Immature natural killer cell (primary cell): ENCODE results near the gene SH3GL1. TPM values are rescaled to one million over a fixed set of nuclear protein-coding genes. Genes with fewer than 3 reads are reported as not detected.
A peak's percentile ranks its signal among the peaks of the same experiment; 100 is the strongest.
"Not testable (repeated sequence)": the region's sequence is repeated elsewhere in the genome, so short reads cannot be mapped to it uniquely, and the experiment has no call there.

Source experiments
- DNase-seq, 3 donors: peaks; one replicate each; pipeline ENCODE4 v3.0.0; 2022; ENCODE audit warnings: mixed read lengths in 1 of 3
- H3K27ac Mint-ChIP-seq, 6 donors: one replicate each; pipeline ENCODE4 v1.8.0; 2020; ENCODE audit warnings: mixed read lengths in 6 of 6, mild to moderate bottlenecking in 5 of 6, inconsistent platforms in 4 of 6, moderate library complexity in 3 of 6
- H3K27me3 Mint-ChIP-seq, 3 donors: one replicate each; pipeline ENCODE4 v1.8.0; 2020 to 2021; ENCODE audit warnings: low read depth in 3 of 3, mild to moderate bottlenecking in 3 of 3, mixed read lengths in 3 of 3, moderate library complexity in 3 of 3, inconsistent platforms in 1 of 3
- H3K36me3 Mint-ChIP-seq, 3 donors: one replicate each; pipeline ENCODE4 v1.8.0; 2020; ENCODE audit warnings: mixed read lengths in 3 of 3, inconsistent platforms in 2 of 3, mild to moderate bottlenecking in 2 of 3
- H3K4me1 Mint-ChIP-seq, 2 donors: one replicate each; pipeline ENCODE4 v1.8.0; 2020; ENCODE audit warnings: inconsistent platforms in 2 of 2, mild to moderate bottlenecking in 2 of 2, mixed read lengths in 2 of 2, moderate library complexity in 1 of 2
- H3K4me3 Mint-ChIP-seq, 5 donors: one replicate each; pipeline ENCODE4 v1.8.0; 2020; ENCODE audit warnings: mild to moderate bottlenecking in 5 of 5, mixed read lengths in 5 of 5, inconsistent platforms in 3 of 5, moderate library complexity in 3 of 5
- H3K9me3 Mint-ChIP-seq, 6 donors: one replicate each; pipeline ENCODE4 v1.8.0; 2020; ENCODE audit warnings: mild to moderate bottlenecking in 6 of 6, mixed read lengths in 6 of 6, inconsistent platforms in 4 of 6, moderate library complexity in 3 of 6
- polyA plus RNA-seq, 3 donors: library from polyadenylated mRNA; unstranded; fragments of 300-500 nt; fragmentation: Illumina TruSeq; gene quantifications; one replicate each; pipeline ENCODE4 v1.2.3, GENCODE V29; 2021

SH3GL1 gene
- polyA plus RNA-seq, 3 donors from 2014 or later: 13.8 to 24.6 (median 18.4) TPM

DNA sequence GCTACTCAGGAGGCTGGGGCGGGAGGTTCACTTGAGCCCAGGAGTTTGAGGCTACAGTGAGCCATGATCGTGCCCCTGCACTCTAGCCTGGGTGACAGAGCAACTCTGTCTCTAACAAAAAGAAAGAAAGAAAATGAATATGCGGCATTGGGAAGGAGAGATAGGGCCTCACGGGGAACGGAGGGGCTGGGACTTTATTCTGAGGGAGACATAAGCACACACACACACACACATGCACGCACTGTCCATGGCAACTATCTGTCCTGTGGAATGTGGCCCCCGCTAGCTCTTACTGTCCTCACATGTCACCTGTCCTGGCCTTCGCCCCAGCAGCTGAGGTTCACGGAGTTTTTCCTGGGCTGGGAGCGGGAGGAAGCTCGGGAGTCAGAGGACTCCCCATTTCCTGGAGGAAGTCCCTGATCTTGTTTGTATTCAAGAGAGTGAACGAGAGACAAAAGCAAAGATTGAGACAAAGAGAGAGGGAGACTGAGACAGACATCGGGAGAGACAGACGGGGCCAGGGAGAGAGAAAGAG lies 62.4 kb downstream of the SH3GL1 start:
- H3K9me3 Mint-ChIP-seq: no peaks in the 10 kb centered on the region
- no peak for DNase-seq
- peaks cover 22 to 29% of the 10 kb centered on the region in 2 donors for H3K4me1 Mint-ChIP-seq
- peak overlapping the region; percentile 84 to 91 (median 90) for H3K27ac Mint-ChIP-seq
- peaks cover 0 to 5% (median 0%) of the 10 kb centered on the region in 3 donors for H3K36me3 Mint-ChIP-seq
- H3K27me3 Mint-ChIP-seq: peaks cover 4 to 9% (median 9%) of the 10 kb centered on the region in 3 donors
- peak overlapping the region; percentile 80 to 96 (median 90) for H3K4me3 Mint-ChIP-seq

DNA sequence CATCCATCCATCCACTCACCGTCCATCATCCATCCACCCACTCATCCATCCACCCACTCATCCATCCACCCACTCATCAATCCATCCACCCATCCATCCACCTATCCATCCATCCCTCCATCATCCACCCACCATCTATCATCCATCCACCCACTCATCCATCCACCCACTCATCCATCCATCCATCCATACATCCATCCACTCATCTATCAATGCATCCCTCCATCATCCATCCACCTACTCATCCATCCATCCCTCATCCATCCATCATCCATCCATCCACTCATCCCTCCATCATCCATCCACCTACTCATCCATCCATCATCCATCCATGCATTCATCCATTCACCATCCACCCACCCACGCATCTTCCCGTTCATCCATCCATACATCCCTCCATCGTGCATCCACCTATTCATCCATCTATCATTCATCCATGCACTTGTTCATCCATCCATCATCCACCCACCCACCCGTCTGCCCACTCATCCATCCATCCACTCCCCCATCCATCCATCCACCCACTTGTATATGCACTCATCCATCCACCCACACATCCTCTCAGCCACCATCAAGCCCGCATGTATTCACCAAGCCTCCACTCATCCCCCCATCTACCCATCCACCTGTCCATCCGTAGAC lies 65.3 kb downstream of the SH3GL1 start:
- Mint-ChIP-seq H3K36me3 (peaks cover 0 to 5% (median 0%) of the 10 kb centered on the region in 3 donors), H3K9me3 (no peaks in the 10 kb centered on the region), H3K27me3 (peaks cover 0 to 5% (median 3%) of the 10 kb centered on the region in 3 donors), H3K4me3 (no peak overlapping the region), H3K4me1 (peaks cover 13 to 18% of the 10 kb centered on the region in 2 donors), H3K27ac (no peak overlapping the region)
- no peak for DNase-seq

DNA sequence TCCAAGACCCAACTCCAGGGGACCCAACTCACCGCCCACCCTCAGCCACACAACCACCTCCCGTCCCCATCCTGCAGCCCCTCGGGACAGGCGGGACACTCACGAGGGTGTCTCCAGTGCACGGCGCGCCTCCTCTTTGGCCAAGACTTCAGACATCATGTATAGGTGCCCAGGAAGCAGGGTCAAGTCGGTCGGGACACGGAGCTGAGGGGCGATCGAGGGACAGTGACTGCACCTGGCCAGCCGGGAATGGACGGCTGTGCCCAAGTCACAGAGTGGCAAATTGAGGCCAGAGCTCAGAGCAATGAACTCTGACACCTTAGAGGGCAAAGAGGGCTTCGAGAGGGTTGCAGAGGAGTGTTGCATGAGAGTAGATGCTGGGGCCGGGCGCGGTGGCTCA lies 70.5 kb downstream of the SH3GL1 start:
- Mint-ChIP-seq H3K9me3 (no peaks in the 10 kb centered on the region), H3K4me3 (peak overlapping the region in 1 of 5 donors; percentile 33), H3K27ac (no peak overlapping the region), H3K4me1 (peaks cover 27 to 32% of the 10 kb centered on the region in 2 donors), H3K36me3 (no peaks in the 10 kb centered on the region), H3K27me3 (peaks cover 8 to 13% (median 13%) of the 10 kb centered on the region in 3 donors)
- DNase-seq: no peak

DNA sequence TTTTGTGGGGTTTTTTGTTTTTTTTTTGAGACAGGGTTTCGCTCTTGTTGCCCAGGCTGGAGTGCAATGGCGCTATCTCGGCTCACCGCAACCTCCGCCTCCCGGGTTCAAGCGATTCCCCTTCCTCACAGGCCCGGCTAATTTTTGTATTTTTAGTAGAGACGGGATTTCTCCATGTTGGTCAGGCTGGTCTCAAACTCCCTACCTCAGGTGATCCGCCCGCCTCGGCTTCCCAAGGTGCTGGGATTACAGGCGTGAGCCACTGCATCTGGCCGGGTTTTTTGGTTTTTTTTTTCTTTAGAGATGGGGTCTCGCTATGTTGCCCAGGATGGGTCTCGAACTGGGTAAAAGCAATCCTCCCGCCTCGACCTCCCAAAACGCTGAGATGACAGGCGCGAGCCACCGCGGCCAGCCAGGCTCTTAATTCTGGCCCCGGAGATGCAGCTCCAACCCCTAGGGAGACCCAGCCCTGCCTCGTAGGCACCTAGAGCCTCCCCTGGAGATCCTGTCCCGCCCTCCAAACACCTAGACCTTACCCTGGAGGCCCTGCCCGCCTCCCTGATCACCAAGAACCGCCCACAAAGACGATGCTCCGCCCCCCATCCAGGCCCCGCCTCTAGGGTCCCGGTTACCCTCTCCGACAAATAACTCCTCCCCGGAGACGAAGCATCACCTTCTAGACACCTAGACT lies 71.2 kb downstream of the SH3GL1 start:
- peaks cover 8 to 13% (median 13%) of the 10 kb centered on the region in 3 donors for H3K27me3 Mint-ChIP-seq
- peaks cover 27 to 32% of the 10 kb centered on the region in 2 donors for H3K4me1 Mint-ChIP-seq
- H3K36me3 Mint-ChIP-seq, DNase-seq, H3K9me3 Mint-ChIP-seq: not testable (repeated sequence)
- H3K4me3 Mint-ChIP-seq: peak overlapping the region; percentile 80 to 84 (median 83)
- peak overlapping the region in 2 of 6 donors; percentile 78 to 92 for H3K27ac Mint-ChIP-seq

DNA sequence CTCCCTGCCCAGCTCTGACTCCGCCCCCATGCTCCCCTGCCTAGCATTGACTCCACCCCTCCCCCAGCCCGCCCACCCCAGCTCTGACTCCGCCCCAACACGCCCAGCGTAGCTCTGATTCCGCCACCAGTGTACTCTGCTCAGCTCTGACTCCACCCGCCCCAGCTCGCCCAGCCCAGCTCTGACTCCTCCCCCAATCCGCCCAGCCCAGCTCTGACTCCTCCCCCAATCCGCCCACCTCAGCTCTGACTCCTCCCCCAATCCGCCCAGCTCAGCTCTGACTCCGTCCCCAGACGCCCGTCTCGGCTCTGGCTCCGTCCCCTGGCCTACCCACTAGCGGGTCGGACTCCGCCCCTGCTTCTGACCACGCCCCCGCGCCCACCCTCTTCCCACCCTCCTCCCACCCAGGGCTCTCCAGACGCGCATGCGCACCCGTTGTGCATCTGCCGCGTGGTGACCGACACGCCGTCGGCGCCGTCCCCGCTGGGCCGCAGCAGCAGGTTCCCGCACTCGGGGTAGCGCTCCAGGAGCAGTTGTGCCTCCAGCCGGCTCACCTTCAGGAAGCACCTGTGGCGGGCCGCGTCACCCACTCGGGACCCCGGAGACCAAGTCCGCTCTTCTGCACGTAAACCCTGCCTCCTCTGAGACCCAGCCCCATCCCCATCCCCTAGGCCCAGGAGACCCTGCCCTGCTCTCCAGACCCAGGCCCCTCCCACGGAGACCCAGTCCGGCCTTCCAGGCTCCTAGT lies 71.9 kb downstream of the SH3GL1 start:
- Mint-ChIP-seq H3K4me3 (peak overlapping the region; percentile 80 to 84 (median 83)), H3K27ac (peak overlapping the region in 5 of 6 donors; percentile 34 to 92 (median 62)), H3K36me3 (no peaks in the 10 kb centered on the region), H3K9me3 (no peaks in the 10 kb centered on the region), H3K27me3 (peaks cover 8 to 13% (median 13%) of the 10 kb centered on the region in 3 donors), H3K4me1 (peaks cover 27 to 32% of the 10 kb centered on the region in 2 donors)
- DNase-seq: peak; percentile 88 to 95 (median 91)

DNA sequence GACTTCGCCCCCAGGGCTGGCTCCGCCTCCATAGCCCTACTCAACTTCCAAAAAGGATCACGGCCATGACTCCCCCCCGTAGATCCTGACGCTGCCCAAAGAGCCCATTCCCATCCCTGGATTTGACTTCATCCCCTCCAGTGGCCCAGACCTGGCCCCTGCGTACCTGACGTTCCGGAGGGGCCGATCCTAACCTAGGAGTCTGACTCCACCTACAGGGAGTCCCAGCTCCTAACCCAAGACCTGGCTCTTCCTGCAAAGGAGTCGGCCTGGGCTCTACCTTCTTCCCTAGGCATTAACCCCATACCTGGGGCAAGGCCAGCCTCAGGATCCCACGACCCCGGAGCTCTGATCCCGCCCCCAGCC lies 72.5 kb downstream of the SH3GL1 start:
- Mint-ChIP-seq H3K36me3 (no peaks in the 10 kb centered on the region), H3K9me3 (no peaks in the 10 kb centered on the region), H3K27me3 (peaks cover 8 to 13% (median 13%) of the 10 kb centered on the region in 3 donors), H3K4me3 (peak overlapping the region; percentile 80 to 84 (median 83)), H3K4me1 (peaks cover 27 to 32% of the 10 kb centered on the region in 2 donors), H3K27ac (peak overlapping the region in 2 of 6 donors; percentile 57 to 62)
- DNase-seq: no peak

DNA sequence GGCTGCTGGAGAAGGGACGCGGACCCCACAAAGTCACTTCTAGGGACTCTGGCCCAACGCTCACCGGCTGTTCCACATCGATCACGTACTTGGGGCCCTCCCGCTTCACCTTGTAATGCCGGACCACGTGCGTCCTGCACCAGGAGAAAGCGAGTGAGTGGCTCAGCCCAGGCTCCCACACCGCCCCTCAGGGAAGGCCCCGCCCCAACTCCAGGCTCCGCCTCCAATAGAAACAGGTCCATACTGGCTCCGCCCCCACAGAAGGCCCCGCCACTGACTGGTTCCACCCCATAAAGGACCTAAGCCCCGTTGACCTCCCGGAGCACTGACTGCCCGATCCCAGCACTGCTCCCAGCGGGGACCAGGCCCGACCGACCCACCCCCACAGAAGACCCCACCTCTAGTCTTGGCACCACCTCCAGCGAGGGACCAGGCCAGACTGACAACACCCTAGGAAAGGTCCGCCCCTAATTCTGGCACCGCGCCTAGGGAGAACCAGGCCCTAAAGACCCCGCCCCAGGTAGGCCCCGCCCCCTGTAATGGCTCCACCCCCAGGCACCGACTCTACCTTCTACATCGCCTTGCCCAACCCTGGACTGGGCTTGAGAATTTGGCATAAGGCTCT lies 73.0 kb downstream of the SH3GL1 start:
- H3K36me3 Mint-ChIP-seq: no peaks in the 10 kb centered on the region
- DNase-seq: peak; percentile 50 to 65 (median 51)
- H3K4me3 Mint-ChIP-seq: peak overlapping the region; percentile 80 to 84 (median 83)
- H3K4me1 Mint-ChIP-seq: peaks cover 27 to 32% of the 10 kb centered on the region in 2 donors
- peaks cover 8 to 13% (median 13%) of the 10 kb centered on the region in 3 donors for H3K27me3 Mint-ChIP-seq
- H3K9me3 Mint-ChIP-seq: no peaks in the 10 kb centered on the region
- H3K27ac Mint-ChIP-seq: peak overlapping the region in 4 of 6 donors; percentile 34 to 69 (median 60)

DNA sequence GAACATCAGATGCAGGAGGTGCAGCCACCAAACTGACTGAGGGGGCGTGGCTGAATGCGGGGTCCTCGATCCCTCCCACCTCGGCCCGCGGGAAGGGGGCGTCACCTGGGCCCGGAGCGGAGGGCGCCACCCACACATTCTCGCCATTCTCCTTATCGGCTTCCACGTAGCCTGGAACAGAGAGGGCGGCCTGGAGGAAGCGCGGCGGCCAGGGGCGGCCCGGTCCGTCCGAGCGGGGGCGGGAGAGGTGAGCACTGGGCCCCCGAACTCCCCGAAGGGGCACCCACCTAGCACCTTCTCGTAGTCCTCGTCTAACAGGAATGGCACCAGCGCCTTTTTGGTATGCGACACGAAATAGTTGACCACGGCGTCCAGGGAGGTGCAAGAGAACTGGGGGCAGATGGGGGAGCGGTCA lies 73.5 kb downstream of the SH3GL1 start:
- Mint-ChIP-seq H3K27ac (no peak overlapping the region), H3K4me1 (peaks cover 27 to 32% of the 10 kb centered on the region in 2 donors), H3K27me3 (peaks cover 8 to 13% (median 13%) of the 10 kb centered on the region in 3 donors), H3K4me3 (peak overlapping the region; percentile 80 to 84 (median 83)), H3K9me3 (no peaks in the 10 kb centered on the region), H3K36me3 (no peaks in the 10 kb centered on the region)
- peak in 1 of 3 donors; percentile 11 for DNase-seq

DNA sequence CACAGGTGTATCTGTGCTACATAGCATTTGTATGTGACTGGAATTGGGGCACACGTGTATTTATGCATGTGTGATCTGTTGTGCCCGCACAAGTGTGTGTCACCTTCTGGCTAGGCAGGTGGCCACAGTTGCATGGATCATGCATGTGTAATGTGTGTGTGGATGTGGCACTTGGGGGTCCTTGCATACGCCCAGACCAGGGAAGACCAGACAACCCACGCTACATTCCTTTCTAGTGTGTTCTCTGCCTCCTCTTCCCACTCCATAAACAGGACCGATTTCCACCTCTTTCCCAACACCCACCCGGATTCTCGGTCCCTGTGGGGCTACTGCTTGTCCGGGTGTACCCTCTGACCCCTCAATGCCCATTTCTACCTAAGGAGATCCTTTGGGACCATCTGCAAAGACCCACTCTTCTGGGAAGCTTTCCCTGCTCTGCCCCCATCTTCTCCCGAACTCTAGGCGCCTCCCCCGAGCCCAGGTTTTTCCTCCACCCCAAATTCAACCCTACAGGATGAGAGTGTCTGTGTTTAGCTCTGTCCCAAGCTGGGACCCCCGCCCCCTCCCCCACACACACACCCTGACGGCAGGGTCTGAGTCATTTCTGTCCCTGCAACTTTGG lies 74.0 kb downstream of the SH3GL1 start:
- H3K9me3 Mint-ChIP-seq: no peaks in the 10 kb centered on the region
- H3K27ac Mint-ChIP-seq: no peak overlapping the region
- H3K27me3 Mint-ChIP-seq: peaks cover 8 to 13% (median 13%) of the 10 kb centered on the region in 3 donors
- no peak for DNase-seq
- peaks cover 27 to 32% of the 10 kb centered on the region in 2 donors for H3K4me1 Mint-ChIP-seq
- H3K4me3 Mint-ChIP-seq: peak overlapping the region; percentile 37 to 84 (median 59)
- no peaks in the 10 kb centered on the region for H3K36me3 Mint-ChIP-seq

DNA sequence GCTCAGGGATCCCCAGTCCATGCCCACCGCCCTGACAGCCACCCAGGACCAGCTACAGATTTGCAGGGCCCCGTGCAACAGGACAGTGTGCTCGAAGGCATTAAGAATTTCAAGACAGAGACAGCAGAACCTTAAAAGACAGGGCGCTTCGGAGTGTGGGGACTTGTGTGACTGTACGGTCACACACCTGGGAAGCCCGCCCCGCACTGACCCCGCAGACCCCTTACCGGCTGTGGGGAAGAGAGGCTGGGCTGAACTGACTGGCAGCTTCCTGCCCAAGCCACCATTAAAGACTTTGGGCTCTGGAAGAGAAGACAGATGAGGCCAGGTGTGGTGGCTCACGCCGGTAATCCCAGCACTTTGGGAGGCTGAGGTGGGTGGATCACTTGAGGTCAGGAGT lies 76.1 kb downstream of the SH3GL1 start:
- DNase-seq: no peak
- H3K4me1 Mint-ChIP-seq: peaks cover 27 to 30% of the 10 kb centered on the region in 2 donors
- no peak overlapping the region for H3K27ac Mint-ChIP-seq
- no peak overlapping the region for H3K4me3 Mint-ChIP-seq
- H3K27me3 Mint-ChIP-seq: peaks cover 8 to 12% (median 8%) of the 10 kb centered on the region in 3 donors
- H3K9me3 Mint-ChIP-seq: no peaks in the 10 kb centered on the region
- H3K36me3 Mint-ChIP-seq: peaks cover 0 to 5% (median 0%) of the 10 kb centered on the region in 3 donors

DNA sequence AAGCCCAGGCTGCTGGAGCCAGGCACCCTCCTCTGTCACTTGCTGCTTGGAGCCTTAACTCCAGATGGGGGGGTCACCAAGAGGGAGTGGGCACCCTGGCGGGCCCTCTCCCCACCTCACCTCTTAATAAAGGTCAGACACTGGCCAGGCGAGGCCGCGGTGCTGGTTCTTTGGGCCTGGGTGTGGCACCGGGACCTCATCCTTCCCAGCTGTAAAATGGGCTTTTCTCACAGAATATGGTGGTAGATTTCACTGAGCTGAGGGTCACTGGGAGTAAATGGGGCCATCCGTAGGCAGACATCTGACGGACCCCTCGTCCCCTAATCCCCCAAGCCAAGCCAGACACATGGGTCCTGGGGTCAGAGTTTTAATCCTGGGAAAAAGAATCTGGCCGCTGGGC lies 76.7 kb downstream of the SH3GL1 start:
- no peak overlapping the region for H3K27ac Mint-ChIP-seq
- peaks cover 24 to 25% of the 10 kb centered on the region in 2 donors for H3K4me1 Mint-ChIP-seq

DNA sequence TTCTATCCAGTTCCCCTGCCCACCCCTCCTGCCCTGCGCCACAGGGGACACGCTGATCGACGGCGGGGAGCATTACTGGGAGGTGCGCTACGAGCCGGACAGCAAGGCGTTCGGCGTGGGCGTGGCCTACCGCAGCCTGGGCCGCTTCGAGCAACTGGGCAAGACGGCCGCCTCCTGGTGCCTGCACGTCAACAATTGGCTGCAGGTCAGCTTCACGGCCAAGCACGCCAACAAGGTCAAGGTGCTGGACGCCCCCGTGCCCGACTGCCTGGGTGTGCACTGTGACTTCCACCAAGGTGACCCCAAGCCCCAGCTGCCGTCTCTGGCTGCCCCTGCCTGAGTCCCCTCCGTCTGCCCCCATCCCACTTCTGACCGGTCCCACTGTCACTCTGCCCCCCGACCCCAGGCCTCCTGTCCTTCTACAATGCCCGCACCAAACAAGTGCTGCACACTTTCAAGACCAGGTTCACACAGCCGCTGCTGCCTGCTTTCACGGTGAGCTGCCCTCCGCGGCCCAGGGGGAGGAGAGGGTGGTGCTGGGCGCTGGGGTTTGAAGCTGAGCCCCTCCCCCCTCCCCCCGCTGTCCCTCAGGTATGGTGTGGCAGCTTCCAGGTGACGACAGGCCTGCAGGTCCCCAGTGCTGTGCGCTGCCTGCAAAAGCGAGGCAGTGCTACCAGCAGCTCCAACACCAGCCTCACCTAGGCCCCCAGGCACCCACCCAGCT lies 77.2 kb downstream of the SH3GL1 start:
- H3K27me3 Mint-ChIP-seq: peaks cover 0 to under 1% (median 0%) of the 10 kb centered on the region in 3 donors
- H3K36me3 Mint-ChIP-seq: peaks cover 0 to 12% (median 2%) of the 10 kb centered on the region in 3 donors
- no peak overlapping the region for H3K4me3 Mint-ChIP-seq
- DNase-seq: no peak
- no peak overlapping the region for H3K27ac Mint-ChIP-seq
- H3K4me1 Mint-ChIP-seq: peaks cover 18 to 19% of the 10 kb centered on the region in 2 donors
- no peaks in the 10 kb centered on the region for H3K9me3 Mint-ChIP-seq

More for the DNA sequence above, 76.7 kb downstream of the SH3GL1 start:
- Mint-ChIP-seq H3K27me3 (peaks cover 4 to 6% (median 5%) of the 10 kb centered on the region in 3 donors), H3K36me3 (peaks cover 0 to 8% (median 0%) of the 10 kb centered on the region in 3 donors), H3K9me3 (no peaks in the 10 kb centered on the region), H3K4me3 (no peak overlapping the region)
- DNase-seq: no peak
